Tracheal epithelial cell (primary cell): ENCODE measurements around the gene PCED1B. TPM values are rescaled to one million over a fixed set of nuclear protein-coding genes. Genes with fewer than 3 reads are reported as not detected.

Experiments
- total RNA-seq: library from RNA; depleted of rRNA; stranded (reverse); fragments of >200 nt; gene quantifications from 2 replicates; pipeline ENCODE4 v1.2.1, GENCODE V29; 2014

Gene PCED1B, protein sequence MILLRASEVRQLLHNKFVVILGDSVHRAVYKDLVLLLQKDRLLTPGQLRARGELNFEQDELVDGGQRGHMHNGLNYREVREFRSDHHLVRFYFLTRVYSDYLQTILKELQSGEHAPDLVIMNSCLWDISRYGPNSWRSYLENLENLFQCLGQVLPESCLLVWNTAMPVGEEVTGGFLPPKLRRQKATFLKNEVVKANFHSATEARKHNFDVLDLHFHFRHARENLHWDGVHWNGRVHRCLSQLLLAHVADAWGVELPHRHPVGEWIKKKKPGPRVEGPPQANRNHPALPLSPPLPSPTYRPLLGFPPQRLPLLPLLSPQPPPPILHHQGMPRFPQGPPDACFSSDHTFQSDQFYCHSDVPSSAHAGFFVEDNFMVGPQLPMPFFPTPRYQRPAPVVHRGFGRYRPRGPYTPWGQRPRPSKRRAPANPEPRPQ
- 0.48 and 0.85 TPM in 2 replicates for total RNA-seq

DNA sequence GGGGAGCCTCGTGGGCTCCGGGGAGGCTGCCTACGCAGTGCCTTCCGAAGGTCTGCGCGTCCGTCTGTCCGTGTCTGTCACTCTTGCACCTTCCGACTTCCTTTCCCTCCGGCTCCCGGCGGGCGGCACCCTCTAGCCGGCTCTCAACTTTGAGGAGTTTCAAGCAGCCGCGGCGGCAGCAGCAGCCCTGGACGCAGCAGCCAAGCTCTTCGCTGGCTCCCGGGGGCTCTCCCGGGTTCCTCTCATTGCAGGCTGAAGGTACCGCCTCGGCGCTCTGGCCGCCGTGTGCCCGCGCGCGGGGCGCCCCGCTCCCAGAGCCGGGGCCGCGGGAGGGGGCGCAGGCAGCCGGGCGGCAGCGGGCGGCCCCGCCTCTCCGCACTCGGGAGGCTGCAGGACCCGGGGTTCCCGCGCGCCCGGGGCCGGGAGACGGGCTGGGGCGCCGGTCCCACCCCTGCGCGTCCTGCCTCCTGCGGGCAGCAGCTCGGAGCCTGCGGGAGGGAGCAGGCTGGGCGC is at the start of gene PCED1B, which contains the start of gene AMIGO2:
PCED1B (plus strand) TSS at position 154 of the 513 bp plus-strand sequence. CDS start 155,443 bp downstream, outside the sequence.
AMIGO2 (minus strand) TSS at position 492 of the 513 bp plus-strand sequence. CDS start 957 bp downstream, outside the sequence.

Other genes with a start within 250 kb of the PCED1B start
- 62.2 and 103 TPM in 2 replicates for gene AMIGO2, start 338 bp downstream of the PCED1B start, total RNA-seq